Measurements from ENCODE around the gene CNTN1.
"Not testable (repeated sequence)": the region's sequence is repeated elsewhere in the genome, so short reads cannot be mapped to it uniquely, and the experiment has no call there.

CNTN1 gene

GRCh38 chr12:40697566-40698259, 5.5 kb downstream of the CNTN1 start:
- no peak for DNase-seq (ENCODE audit: low read depth in 2 of 3, low spot score in 2 of 3)

- no peak for DNase-seq (ENCODE audit: low read depth in 2 of 3, low spot score in 2 of 3)
Measured at GRCh38 chr12:40701756-40702155, 9.5 kb downstream of the CNTN1 start.

DNA sequence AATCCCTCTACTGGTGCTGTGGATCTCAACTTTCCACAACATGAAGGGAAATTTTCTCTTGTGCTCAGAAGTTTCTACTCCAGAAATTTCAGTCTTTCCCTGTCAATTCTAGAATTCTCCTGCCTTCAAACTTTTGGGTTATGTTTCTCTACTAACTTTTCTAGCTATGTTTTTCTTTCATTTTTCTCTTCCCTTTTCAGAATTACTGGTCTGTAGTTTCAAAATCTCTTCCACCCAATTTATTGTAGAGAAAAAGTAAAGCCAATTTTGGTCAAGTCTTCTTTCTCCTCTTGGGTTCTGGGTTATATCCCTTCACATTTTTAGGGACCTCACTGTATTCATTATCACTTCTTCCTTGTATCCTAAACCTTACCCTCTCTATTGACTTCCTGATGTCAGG, 18.9 kb downstream of the CNTN1 start:
- DNase-seq (ENCODE audit: low read depth in 2 of 3, low spot score in 2 of 3), result no peak

DNA sequence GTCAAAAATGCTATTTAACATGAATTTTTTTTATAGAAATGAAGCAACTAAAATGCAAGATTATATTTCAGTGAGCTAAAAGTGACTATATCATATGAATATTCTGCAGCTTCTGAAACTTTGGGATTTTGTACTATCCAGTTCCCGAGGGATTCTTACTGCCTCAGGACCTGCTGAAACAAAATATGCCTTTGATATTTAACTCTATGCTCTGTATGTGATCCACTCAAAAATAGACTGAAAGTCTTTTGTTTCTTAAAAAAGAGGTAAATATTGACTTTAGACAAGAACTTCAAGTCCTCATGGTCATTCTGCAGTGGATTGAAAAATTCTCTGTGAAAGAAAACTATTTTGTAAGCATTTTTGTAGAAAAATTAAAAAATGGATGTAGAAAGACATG, 22.4 kb downstream of the CNTN1 start:
- DNase-seq (ENCODE audit: low read depth in 2 of 3, low spot score in 2 of 3), result no peak

DNA sequence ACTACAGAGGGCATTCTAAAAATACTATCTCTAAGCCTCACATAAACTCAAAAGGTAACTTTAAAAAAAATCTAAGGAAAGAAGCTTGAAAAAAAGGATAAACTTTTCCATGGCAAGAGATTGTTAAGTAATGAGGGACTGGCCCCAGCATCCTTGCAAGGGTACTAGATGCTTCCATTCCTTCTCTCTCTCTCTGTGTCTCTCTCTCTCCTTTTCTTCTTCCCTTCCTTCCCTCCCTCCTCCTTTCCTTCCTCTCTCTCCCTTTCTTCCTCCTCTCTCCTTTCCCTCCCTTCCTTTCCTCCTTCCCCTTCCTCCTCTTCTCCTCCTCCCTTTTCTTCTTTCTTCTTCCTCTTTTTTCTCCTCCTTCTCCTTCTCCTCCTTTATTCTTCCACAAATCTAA, 23.8 kb downstream of the CNTN1 start:
- no peak for DNase-seq (ENCODE audit: low read depth in 2 of 3, low spot score in 2 of 3)

DNA sequence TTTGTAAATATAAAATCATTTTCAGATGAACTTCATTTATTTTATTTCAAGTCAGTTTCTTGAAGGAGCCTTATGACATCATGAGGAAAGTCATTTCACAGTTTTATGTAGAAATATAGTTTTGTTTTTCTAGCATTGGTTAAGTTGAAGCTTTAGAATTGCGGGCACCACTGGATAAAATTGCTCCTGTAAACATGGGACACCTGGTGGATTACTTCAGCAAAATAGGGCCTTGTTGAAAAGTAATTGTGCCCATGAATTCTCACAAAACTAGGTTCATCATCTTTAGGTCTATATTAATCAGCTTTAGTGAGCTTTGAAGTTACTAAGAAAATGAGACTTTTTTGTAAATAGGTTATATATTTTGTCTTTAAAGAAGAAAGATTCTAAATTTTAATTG, 25.3 kb downstream of the CNTN1 start:
- no peak for DNase-seq (ENCODE audit: low read depth in 2 of 3, low spot score in 2 of 3)

DNA sequence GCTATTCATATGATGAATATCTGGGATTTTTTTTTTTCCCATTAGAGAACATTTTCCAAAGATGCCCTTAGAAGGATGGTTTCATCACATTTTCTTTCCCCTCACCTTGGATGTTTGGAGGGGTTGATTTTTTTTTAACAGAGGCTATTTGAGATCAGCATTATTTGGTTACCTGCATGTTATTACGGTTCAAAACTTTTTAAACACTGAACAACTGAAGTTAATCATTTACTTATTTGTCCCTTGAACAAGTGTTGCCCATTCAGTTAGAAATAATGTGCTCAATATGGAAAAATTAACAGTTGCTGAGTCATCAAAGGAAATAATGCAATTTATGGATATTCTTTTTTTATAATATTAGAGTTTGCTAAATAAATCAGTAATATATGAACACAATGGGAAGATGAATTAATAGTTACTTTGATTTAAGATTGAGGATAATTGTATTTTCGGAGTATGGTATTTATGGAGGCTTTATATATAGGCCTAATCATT, 26.7 kb downstream of the CNTN1 start:
- no peak for DNase-seq (ENCODE audit: low read depth in 2 of 3, low spot score in 2 of 3)

- no peak for DNase-seq (ENCODE audit: low read depth in 2 of 3, low spot score in 2 of 3)
Measured at GRCh38 chr12:40723001-40723400, 30.8 kb downstream of the CNTN1 start.

GRCh38 chr12:40726366-40726765, 34.1 kb downstream of the CNTN1 start:
- no peak for DNase-seq (ENCODE audit: low read depth in 2 of 3, low spot score in 2 of 3)

DNA sequence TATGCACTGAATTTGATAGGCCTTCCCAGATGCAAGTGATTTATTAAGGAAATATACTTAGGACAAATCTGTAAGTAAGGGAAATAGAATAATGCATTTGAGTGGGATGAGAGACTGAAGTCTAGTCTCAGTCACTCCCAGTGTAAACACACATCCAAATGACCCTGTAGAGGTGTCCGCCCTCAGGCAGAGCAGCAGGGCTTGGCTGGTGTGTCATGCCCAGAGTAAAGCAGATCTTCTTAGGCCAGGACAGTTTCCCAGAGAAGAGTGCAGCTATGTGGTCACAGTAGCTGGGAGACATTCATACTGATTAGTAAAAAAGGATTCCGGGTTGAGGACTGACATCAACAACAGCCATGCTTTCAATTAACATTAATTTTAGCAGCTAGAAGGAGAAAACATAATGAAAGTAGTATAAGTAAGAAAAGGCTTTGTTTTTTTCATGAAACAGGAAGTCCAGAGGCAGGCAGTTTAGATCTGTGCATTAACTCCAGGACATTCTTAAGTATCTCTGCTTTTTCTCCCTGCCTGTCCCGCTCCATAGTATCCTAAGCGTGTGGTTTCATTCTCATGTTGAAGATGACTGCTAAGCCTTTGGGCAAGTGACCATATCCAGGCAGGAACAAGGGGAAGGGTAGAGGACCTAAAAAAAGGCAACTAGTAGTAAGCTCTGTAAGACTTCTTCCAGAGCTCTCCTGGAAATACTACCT, 35.7 kb downstream of the CNTN1 start:
- DNase-seq (ENCODE audit: low read depth in 2 of 3, low spot score in 2 of 3), result no peak

- DNase-seq (ENCODE audit: low read depth in 2 of 3, low spot score in 2 of 3), result no peak
Measured at GRCh38 chr12:40730281-40730680, 38.0 kb downstream of the CNTN1 start.

GRCh38 chr12:40733871-40734270, 41.6 kb downstream of the CNTN1 start:
- no peak for DNase-seq (ENCODE audit: low read depth in 2 of 3, low spot score in 2 of 3)

DNA sequence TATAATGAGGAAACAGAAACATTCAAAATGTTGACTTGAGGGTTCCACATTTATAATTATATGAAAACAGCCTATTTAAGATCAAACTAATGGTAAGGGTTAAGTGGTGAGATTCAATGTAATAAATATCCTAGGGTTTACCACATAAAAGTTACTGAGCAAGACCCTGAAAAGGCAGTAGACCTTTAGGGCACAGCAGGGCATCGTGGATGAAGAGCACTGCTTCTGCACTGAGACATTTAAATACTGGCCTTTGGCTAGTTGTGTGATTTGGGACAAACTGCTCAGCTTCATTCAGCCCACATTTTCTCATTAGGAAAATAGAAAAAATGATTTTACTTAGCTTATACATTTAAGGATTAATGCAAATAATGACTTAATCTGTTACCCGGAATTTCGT, 42.0 kb downstream of the CNTN1 start:
- no peak for DNase-seq (ENCODE audit: low read depth in 2 of 3, low spot score in 2 of 3)

GRCh38 chr12:40735551-40736230, 43.5 kb downstream of the CNTN1 start:
- no peak for DNase-seq (ENCODE audit: low read depth in 2 of 3, low spot score in 2 of 3)

DNA sequence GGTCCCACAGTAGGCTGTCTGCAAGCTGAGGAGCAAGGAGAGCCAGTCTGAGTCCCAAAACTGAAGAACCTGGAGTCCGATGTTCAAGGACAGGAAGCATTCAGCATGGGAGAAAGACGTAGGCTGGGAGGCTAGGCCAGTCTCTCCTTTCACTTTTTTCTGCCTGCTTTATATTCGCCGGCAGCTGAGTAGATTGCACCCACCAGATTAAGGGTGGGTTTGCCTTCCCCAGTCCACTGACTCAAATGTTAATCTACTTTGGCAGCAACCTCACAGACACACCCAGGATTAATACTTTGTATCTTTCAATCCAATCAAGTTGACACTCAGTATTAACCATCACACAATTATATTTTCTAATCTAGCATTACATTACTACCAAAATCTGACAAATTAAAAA, 45.2 kb downstream of the CNTN1 start:
- DNase-seq (ENCODE audit: low read depth in 2 of 3, low spot score in 2 of 3), result not testable (repeated sequence)

- DNase-seq (ENCODE audit: low read depth in 2 of 3, low spot score in 2 of 3), result no peak
Measured at GRCh38 chr12:40738856-40739255, 46.6 kb downstream of the CNTN1 start.

GRCh38 chr12:40742041-40742440, 49.8 kb downstream of the CNTN1 start:
- DNase-seq (ENCODE audit: low read depth in 2 of 3, low spot score in 2 of 3), result no peak

DNA sequence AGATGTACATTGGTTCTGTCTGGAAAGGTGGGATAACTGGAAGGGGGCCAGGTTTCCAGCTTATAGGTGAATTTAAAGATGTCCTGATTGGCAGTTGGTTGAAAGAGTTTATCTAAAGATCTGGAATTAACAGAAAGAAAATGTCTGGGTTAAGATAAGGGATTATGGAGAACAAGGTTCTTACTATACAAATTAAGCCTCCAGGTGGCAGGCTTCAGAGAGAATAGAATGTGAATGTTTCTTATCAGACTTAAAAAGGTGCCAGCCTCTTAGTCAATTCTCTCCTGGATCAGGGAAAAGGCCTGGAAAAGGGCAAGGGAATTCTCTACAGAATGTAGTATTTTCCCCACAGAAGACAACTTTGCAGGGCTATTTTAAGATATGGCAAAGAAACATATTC, 53.1 kb downstream of the CNTN1 start:
- DNase-seq (ENCODE audit: low read depth in 2 of 3, low spot score in 2 of 3), result no peak

GRCh38 chr12:40749863-40750262, 57.6 kb downstream of the CNTN1 start:
- no peak for DNase-seq (ENCODE audit: low read depth in 2 of 3, low spot score in 2 of 3)

DNA sequence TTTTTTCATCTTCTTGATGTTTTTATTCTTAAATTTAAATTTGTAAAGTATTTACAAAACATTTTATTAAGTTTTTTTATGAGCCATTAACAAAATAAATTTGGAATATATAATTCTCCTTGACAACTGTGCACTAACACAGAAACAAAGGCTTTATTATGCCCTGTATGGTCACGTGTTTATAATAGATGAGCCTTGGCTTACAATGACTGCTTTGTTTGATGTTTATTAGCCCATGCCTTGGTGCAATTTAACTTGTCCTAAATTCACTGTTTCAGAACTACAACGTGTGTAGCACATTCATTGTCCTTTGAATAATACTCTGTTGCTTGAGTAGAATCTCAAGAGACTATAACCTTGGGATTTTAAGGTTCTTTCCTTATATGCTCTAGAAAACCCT, 59.8 kb downstream of the CNTN1 start:
- DNase-seq (ENCODE audit: low read depth in 2 of 3, low spot score in 2 of 3), result no peak

GRCh38 chr12:40760821-40761220, 68.6 kb downstream of the CNTN1 start:
- no peak for DNase-seq (ENCODE audit: low read depth in 2 of 3, low spot score in 2 of 3)

DNA sequence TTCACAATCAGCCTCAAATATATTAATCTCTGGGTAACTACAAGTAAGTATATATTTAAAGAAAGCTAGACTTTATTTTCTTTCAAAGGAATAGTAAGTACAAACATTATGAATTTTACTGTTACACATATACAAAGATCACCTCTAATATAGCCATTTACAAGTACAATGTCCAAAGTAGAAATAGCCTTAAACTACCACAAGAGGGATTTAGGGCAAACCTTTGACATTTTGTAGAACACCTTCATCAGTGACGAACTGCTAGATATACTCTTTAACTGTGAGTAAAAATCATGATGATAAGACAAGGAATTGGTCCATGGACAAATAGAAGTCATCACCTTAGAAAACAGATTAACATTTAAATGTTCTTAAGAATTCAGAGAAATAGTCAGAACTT, 69.8 kb downstream of the CNTN1 start:
- no peak for DNase-seq (ENCODE audit: low read depth in 2 of 3, low spot score in 2 of 3)
